Measurements from ENCODE around the gene CYB561D1.

- no peak for TF ChIP-seq CTCF (conservative IDR thresholded peaks at IDR 0.05)
- TF ChIP-seq EZH2 (IDR thresholded peaks at IDR 0.05; ENCODE audit: low read depth), result no peak
Measured at GRCh38 chr1:109488696-109489095, 5.2 kb upstream of the CYB561D1 start.
